Frontal cortex (tissue), 4 donors: ENCODE measurements around the gene LSG1. TPM values are rescaled to one million over a fixed set of nuclear protein-coding genes. Genes with fewer than 3 reads are reported as not detected.

Source experiments
- DNase-seq, 2 donors: peaks; one replicate each; pipeline ENCODE4 v3.0.0; 2012; ENCODE audit warnings: low spot score in 2 of 2
- FAIRE-seq: peaks from 2 replicates; lab custom pipeline; 2012; peaks lifted over from hg19 to GRCh38; lab: Jason Lieb, UNC
- total RNA-seq: library from RNA; depleted of rRNA; stranded (reverse); fragments of >200 nt; gene quantifications from one replicate; pipeline ENCODE4 v1.2.3, GENCODE V29; 2014
- donor health status: control.
- donor health status: control.
- donor health status: control.

Gene LSG1
- total RNA-seq, 1 donor from 2014 or later, result 35.9 TPM

GRCh38 chr3:194688200-194688740 lies 16.3 kb upstream of the LSG1 start:
- DNase-seq (no peak), FAIRE-seq (no peak)

DNA sequence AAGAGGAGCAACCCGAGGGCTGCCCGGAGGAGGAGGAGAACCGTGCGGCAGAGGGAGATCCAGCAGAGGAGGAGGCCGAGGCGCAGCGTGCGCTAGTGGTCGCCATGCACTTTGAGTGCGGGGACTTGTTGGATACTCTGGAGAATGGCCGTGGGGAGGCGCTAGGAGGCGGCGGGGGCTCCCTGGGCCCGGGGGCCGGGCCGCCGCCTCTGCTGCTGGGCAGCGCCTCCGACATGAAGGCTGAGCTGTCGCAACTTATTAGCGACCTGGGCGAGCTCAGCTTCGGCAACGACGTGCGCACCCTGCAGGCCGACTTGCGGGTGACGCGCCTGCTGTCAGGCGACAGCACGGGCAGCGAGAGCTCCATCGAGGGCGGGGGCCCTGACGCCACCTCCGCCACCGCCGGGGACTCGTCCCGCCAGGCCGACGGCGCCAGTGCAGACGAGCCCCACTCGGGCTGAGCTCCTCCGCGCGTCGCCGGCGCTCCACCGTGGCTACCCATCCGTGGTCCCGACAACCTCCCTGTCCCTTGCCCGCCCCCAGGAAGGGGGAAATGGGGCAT lies 15.7 kb upstream of the LSG1 start:
- no peak for FAIRE-seq
- DNase-seq, result peak; percentile 48 to 64

- no peak for FAIRE-seq
- DNase-seq, result peak in 1 of 2 donors; percentile 70
These were observed 15.0 kb upstream of the LSG1 start for GRCh38 chr3:194686816-194687637.

DNA sequence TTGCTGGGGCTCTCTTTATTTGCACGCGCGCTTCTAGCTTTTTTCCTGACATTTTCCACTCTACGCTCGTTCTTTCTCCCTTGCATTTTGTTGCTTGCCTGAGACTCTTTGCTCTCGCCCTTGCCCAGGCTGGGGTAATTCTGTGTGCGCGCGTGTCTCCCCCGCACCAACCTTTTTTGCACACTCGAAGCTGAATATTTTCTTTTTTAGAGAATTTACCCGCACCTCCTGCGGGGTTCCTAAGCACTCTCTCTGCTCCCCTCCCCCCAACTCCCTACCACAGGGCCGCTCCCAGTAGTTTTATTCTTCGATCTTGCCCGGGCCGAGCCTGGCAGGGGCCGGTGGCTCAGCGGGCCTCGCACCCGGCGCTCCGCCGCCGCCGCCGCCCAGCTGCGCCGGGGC lies 14.4 kb upstream of the LSG1 start:
- FAIRE-seq (no peak), DNase-seq (peak in 1 of 2 donors; percentile 57)

- FAIRE-seq, result no peak
These were observed 13.9 kb upstream of the LSG1 start, which contains the start of gene FAM43A for GRCh38 chr3:194685718-194686413. TSS of gene FAM43A (plus strand) at chr3:194685883. CDS start at chr3:194686827, 944 bp downstream.

GRCh38 chr3:194685065-194685717 lies 13.2 kb upstream of the LSG1 start:
- no peak for DNase-seq
- no peak for FAIRE-seq

More at GRCh38 chr3:194685718-194686413, 13.9 kb upstream of the LSG1 start, which contains the start of gene FAM43A:
- peak; percentile 83 to 86 for DNase-seq

DNA sequence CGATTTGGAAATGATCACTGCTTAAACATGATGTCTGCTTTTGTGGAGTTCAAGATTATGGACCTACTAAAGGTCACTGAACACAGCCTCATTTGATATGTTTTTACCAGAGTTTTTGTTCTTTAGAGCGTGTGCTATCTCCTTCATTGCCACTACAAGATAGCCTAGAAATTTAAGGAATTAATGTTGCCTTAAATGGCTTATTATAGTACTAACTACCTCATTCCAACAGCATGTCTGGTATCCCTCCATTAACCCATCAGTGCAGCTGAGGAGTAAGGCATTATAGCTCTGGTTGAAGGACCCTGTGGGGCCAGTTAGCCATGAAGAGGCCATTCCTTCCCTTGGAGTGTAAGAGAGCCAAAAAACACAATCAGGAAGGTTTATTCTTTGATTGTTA lies 11.4 kb upstream of the LSG1 start:
- no peak for FAIRE-seq

GRCh38 chr3:194682694-194683310 lies 10.8 kb upstream of the LSG1 start:
- FAIRE-seq (no peak), DNase-seq (peak; percentile 74 to 78)

More for the DNA sequence above, 11.4 kb upstream of the LSG1 start:
- no peak for DNase-seq

- FAIRE-seq, result no peak
These were observed 10.2 kb upstream of the LSG1 start for GRCh38 chr3:194682189-194682693.

GRCh38 chr3:194680888-194681615 lies 9.1 kb upstream of the LSG1 start:
- DNase-seq (no peak), FAIRE-seq (no peak)

More at GRCh38 chr3:194682189-194682693, 10.2 kb upstream of the LSG1 start:
- DNase-seq, result no peak

- FAIRE-seq (no peak), DNase-seq (no peak)
These were observed 4.5 kb upstream of the LSG1 start for GRCh38 chr3:194676471-194676870.

GRCh38 chr3:194675680-194676079 lies 3.7 kb upstream of the LSG1 start:
- no peak for DNase-seq
- FAIRE-seq, result no peak

GRCh38 chr3:194675081-194675640 lies 3.2 kb upstream of the LSG1 start:
- DNase-seq, result no peak
- FAIRE-seq, result no peak

DNA sequence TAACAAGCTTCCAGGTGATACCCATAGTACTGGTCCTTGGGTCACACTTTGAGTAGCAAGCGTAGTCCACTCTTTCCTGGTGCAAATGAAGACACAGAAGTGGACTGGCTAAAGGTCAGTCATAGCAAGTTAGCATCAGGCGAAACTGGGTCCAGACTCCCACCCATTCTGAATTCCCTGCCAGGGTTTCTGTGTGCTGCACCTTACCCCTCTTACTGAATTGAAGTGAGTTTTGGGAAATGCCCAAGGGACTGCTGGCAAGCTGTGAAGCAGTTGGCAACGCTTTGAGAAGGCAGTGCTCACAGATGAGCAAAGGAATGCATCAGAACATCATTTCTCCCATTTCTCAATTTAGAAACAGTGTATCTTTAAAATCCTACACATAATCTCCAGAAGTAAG lies 1.8 kb upstream of the LSG1 start:
- DNase-seq (no peak), FAIRE-seq (no peak)

DNA sequence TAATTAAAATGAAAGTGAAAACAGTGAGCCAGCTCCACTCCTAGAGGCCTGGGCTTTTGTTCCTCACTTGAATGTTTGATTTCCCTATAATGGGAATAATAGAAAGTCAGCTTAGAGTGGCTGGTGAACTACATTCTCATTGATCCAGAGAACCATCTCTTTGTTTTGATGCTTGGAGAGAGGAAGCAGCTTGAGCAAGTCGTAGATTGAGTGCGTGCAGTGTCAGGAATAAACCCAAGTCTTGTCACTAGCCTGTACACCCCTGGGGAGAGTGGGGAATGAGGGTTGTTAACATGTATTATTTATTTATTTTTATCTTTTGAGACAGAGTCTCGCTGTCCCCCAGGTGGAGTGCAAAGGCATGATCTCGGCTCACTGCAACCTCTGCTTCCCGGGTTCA lies 885 bp upstream of the LSG1 start:
- DNase-seq (no peak), FAIRE-seq (no peak)

GRCh38 chr3:194671511-194671899 lies 486 bp downstream of the LSG1 start:
- no peak for DNase-seq

GRCh38 chr3:194667363-194667762 lies 4.6 kb downstream of the LSG1 start:
- no peak for DNase-seq
- no peak for FAIRE-seq

More at GRCh38 chr3:194671511-194671899, 486 bp downstream of the LSG1 start:
- no peak for FAIRE-seq

- no peak for DNase-seq
- no peak for FAIRE-seq
These were observed 7.1 kb downstream of the LSG1 start for GRCh38 chr3:194664857-194665256.
